ENCODE data around the gene SIT1. TPM values are rescaled to one million over a fixed set of nuclear protein-coding genes. Genes with fewer than 3 reads are reported as not detected.
"Not testable (repeated sequence)": the region's sequence is repeated elsewhere in the genome, so short reads cannot be mapped to it uniquely, and the experiment has no call there.

Gene SIT1
- total RNA-seq, 1 experiment from 2014 or later = not detected

DNA sequence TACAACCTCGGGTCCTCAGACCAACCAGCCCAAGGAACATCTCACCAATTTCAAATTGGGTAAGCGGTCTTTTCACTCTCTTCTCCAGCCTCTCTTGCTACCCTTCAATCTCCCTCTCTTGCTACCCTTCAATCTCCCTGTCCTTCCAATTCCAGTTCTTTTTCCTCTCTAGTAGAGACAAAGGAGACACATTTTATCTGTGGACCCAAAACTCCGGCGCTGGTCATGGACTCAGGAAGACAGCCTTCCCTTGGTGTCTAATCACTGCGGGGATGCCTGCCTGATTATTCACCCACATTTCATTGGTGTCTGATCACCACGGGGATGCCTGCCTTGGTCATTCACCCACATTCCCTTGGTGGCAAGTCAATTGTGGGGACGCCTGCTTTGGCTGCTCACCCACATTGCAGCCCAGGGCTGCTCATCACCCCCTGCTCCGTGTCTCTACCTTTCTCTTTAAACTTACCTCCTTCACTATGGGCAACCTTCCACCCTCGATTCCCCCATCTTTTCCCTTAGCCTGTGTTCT lies 13.2 kb downstream of the SIT1 start:
- DNase-seq (ENCODE audit: low spot score) = not testable (repeated sequence)

DNA sequence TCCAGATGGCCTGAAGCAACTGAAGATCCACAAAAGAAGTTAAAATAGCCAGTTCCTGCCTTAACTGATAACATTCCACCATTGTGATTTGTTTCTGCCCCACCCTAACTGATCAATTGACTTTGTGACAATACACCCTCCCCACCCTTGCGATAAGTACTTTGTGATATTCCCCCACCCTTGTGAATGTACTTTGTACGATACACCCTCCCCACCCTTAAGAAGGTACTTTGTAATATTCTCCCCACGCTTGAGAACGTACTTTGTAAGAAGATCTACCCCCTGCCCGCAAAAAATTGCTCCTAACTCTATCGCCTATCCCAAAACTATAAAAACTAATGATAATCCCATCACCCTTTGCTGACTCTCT lies 13.9 kb downstream of the SIT1 start:
- DNase-seq (ENCODE audit: low spot score) = not testable (repeated sequence)

DNA sequence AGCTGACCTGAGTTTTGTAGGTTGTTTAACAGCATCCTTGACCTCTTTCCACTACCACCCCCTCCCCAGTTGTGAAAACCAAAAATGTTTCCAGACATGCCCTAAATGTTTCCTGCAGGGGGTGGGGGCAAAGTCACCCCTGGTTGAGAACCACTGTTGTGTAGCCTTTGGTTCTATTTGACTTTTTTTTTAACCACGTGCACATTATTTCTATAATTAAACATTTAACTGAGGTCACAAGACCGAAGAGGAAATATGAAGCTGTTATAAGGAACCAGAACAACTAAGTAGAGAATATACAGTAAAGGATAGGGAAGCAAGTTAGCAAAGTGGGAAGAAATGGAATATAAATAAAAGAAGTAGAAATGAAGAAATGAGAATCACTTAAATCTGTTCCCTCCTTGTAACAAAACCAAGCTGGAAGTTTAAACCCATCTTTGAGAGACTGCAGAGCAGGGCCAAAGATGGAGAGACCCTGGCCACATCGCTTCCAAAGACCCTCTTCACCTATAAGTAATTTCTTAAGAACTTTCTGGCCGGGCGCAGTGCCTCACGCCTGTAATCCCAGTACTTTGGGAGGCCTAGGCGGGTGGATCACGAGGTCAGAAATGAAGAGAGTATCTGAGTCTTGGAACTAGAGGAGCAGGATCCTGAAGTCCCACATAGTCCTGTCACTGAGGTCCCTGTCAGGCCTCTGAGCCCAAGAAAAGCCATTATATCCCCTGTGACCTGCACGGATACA lies 14.4 kb downstream of the SIT1 start:
- DNase-seq (ENCODE audit: low spot score) = no peak

DNA sequence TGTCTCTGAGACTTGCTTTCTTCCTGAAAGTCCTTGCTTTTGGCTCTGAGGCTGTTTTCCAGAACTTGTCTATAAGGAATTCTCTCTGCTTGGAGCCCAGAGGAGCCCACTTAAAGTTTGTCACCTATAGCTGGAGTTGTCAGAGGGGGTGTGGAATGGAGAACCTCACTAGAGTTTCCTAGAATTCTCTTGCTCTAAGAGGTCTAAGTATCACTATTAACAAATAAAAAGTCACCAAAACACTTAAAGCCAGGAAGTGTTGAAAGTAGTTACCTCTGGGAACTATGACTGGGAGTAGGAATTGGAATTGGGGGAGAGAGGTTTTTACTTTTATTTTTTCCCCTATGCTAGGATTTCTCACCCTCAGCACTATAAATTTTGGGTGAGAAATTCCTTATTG lies 15.0 kb downstream of the SIT1 start:
- DNase-seq (ENCODE audit: low spot score) = no peak

DNA sequence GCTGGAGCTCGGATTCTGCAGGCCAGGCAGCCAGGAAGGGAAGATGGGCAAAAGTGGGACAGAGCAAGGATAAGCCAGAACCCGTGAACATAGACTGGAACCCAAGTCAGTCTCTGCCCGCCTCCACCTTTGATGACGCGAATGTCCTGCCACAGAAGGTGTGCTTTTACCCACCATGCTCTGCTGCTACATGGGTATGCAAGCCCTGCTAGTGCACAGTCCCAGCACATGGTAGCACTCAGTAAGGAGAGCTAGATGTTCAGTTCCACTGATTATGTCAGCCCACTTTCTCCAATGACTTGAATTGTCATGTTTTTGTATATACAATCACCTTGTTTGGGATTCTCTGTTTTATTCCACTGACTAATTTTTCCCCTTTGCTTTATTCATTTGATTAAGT lies 21.1 kb downstream of the SIT1 start:
- no peak for DNase-seq (ENCODE audit: low spot score)

DNA sequence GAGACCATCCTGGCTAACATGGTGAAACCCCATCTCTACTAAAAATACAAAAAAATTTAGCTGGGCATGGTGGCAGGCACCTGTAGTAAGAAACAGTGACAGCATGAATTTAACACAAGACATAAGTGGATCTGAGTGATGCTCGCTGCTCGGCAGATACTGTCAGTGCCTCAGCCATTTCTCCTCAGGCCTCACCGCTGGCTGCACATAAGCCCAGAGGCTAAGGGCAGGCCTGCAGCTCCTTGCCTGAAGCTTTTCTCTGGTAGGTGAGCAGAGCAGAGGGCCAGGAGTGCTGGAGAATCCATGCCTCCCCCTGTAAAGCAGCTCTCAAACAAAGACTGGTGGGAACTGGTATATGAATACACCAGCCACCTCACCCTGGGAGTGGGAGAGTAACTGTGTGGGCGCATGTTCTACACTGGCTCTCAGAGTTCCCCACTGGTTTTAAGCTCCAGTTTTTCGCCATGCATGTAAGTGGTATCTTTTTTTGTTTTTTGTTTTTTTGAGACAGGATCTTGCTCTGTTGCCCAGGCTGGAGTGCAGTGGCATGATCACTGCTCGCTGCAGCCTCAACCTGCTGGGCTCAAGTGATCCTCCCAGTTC lies 22.2 kb downstream of the SIT1 start:
- DNase-seq (ENCODE audit: low spot score) = no peak

DNA sequence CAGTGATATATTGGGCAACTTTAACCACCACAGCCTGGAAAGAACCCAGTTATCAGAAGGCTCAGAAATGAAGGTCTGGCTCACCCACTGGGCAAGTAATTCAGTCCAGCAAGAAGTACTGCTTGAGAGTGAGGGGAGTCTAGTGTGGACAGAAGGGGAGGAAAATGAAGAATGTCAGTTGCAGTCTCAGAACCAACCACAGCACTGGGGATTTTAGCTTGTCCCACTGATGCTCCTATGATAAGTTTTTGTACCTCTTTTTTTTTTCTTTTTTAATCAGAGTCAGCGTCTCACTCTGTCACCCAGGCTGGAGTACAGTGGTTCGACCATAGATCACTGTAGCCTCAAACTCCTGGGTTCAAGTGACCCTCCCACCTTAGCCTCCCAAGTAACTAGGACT lies 23.2 kb downstream of the SIT1 start:
- no peak for DNase-seq (ENCODE audit: low spot score)

DNA sequence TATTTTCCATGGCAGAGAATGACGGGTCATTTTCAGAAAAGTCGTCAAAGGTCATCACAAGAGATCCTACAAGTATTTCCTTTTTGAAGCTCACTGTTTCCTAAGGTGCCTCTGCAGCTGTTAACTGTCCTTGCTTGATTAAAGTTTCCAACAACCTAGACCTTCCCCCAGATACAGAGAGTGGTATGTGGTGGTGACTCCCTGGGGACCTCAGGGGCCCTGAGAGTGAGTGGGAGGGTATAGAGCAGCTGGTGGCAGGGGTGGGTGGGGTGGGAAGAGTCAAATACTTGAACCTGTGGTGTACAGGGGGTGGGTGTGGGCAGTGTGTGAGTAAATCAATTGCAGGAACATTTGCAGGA lies 31.0 kb downstream of the SIT1 start:
- DNase-seq (ENCODE audit: low spot score) = no peak

DNA sequence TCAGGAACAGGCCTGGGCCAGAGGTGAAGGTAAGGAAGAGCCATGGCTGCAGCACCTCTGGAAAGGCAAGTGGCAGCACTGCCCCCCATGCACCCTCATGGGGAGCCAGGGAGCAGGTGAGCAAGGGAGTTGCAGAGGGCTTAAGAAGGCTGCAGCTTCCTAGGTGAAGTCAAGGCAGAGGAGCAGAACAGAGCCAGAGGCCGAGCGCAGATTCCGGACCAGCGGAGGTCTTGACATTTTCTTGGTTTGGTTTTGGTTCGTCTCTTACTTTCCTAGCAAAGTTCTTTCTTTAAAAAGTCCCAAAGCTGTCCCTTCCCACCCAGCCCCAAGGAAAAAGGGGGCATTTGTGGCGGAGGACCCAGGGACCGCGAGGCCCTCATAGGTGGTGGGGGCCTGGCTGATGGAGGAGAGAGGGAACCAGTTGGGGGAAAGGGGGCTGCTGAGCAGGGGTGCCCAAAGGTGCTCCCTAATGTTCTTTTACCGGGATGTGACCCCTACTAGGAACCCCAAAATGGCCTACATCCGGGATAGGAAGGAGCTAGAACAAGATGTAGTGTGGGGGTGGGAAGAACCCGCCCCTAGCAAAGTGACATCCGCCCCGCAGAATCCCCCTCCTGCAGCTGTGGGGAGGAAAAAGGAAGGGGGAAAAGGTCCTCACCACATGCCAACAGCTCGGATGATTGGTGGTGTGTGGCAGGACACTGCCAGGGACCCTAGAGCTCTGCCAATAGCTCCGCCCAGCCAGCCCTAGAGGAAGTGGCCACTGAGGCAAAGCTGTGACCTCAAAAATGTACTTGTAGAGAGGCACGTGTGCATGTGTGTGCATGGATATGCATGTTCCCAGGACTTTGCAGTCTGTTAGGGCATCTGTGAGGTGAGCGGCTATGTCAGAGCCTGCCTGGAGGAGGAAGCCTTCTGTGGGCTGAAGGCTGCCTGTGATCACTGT lies 31.6 kb downstream of the SIT1 start:
- DNase-seq (ENCODE audit: low spot score) = no peak

DNA sequence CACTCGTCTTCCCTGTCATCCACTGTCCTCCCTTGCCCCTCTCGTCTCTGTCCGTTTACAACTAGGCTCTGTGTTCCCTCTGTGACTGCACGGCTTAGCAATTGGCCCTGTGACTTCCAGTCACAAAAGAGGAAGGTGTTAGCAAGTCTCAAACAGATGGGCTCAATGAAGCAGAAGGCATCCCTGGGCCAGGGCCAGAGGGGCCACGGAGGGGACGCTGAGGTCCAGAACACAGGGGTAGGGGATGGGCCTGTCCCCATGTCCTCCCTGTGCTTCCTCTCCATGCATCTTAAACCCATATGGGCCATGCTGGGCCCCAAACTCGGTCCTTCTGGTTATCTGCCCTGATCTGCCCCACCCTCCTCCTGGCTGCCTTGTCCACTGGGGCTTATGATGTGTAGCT lies 32.4 kb downstream of the SIT1 start, which contains the start of gene CD72:
TSS of gene CD72 (minus strand) at position 89 of the 403 bp plus-strand sequence. CDS start 110 bp downstream, outside the sequence.
- no peak for DNase-seq (ENCODE audit: low spot score)

DNA sequence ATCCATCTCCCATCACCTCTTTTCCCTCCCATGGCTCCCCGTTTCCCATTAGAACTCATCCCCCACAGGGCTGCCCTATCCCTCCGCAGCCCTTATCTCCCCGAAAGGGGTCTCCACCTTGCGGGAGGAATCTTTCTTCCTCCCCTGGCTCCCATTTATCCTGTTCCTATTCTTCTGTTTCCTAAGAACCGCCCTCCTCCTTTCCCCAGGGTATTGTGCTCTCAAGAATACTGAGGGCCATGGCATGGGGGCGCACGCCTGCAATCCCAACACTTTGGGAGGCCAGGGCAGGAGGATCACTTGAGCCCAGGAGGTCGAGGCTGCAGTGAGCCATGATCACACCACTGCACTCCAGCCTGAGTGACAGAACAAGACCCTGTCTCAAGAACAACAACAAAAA lies 33.2 kb downstream of the SIT1 start:
- no peak for DNase-seq (ENCODE audit: low spot score)

DNA sequence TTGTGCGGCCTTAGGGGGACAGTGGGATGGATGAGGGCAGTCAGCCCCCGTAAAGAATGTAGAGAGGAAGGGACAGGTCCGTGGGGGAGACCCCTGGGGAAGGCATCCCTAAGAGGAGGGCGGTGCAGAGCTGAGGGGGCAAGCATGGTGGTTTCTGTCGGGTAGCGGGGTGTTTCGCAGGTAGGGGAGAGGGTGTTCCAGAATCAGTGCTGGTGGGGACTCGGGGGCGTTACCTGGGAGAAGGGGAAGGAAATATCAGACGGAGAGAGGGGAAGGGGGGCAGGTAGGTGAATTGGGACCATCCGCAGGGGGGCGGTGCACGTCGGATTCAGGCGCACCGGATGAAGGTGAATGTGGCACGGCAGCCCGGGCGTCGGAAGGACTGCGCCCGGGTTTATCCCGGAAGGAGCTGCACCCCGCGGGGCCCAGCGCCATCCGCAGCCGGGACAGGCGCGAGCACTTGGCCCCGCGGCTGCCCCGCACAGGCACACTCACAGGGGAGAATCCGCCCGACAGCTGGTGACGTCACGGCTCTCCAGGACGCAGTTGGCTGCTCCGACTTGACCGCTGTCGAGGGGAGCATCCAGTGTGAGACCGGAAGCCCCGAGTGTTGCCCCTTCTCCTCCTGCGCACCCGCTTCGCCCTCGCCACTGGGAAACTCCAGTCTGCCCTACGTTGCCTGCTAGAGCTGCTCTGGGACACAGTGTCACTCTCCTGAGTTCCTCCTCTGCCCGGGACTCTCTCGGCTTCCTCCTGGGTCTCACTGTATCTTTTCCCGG lies 33.9 kb downstream of the SIT1 start:
- DNase-seq (ENCODE audit: low spot score) = no peak

DNA sequence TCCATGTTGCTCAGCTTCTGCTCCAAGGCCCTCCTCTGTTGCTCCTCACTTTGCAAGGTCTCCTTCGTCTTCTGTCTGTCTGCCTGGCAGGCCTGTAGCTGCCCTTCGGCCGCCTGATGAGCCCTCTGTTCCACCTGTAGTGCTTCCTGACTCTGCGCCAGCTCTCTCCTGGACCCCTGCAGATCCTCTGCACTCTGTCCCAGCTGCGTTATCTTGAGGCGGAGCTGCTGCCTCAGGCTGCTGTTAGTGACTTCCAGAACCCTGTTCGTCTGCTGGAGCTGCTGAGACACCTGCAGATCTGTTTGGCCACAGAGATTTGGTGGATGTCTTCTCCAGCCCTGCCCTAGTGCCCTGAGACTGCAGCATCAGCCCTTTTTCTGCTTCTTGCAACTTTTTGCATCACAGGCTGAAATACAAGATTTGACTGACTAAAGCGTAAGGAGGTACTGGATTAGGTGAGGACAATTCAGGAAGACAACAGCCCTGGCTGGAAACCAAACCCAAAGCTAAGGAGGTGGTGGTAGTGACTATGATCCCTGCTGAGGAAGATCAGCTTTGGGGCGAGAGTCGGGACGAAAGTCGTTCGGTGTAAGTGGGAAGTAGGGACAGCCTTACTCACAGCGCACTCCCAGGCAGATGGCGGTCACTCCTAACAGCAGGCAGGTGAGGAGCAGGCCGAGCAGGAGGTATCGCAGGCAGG lies 34.6 kb downstream of the SIT1 start:
- no peak for DNase-seq (ENCODE audit: low spot score)

DNA sequence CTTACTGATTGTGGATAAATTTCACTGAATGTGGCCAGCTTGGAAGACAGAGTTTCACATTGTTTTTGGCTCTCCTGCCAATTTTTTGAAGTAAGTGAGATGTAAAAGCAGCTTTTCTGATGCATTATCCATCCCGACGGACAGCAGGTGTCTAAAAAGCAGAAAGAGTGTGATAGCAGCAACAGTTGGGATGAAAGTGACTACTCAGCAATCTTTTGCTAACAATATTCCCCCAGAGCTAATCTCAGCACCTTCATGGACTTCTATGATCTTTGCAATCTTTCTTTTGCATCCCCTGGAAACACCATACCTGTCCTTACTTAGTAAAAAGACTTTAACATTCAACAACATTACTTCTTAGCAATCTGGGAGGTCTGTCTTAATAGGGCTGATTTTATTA lies 37.9 kb downstream of the SIT1 start:
- DNase-seq (ENCODE audit: low spot score) = no peak

DNA sequence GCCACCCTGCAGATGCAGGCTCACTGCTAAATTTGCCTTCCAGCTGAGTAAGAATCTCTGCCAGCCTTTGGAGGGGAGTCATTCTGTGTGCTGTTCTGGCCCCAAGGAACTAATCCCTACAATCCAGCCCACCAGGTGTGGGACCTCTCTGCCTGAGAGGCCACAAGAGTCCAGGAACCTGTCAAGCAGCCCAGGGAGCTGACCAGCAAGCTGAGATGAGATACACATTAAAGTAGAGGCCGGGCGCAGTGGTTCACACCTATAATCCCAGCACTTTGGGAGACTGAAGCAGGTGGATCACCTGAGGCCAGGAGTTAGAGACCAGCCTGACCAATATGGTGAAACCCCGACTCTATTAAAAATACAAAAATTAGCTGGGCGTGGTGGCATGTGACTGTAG lies 38.7 kb downstream of the SIT1 start:
- not testable (repeated sequence) for DNase-seq (ENCODE audit: low spot score)

DNA sequence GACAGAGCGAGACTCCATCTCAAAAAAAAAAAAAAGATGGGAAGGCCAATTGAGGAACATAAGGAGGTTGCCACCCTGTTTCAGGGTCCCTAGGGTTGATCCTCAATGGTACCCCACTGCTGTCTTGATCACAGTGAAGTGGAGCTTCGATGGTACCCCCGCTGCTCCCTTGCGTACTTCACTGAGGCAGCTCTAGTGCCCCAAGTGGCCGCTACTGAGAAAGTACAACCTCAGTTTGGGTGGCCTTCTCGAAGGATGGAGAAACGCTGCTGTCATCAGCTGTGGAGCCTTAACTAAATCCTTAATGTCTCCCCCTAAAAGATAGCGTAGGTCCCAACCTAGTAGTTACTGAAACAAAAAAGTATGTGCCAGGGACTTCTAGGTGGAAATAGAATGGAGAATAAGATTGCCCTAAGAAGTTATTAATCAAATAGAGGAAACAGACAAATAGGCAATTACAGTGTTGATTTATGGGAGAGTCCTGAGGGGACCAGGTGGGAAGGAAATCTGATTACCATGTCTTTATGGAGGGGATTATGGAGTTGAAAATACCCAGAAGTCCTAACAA lies 39.4 kb downstream of the SIT1 start:
- peak; percentile 24 for DNase-seq (ENCODE audit: low spot score)

DNA sequence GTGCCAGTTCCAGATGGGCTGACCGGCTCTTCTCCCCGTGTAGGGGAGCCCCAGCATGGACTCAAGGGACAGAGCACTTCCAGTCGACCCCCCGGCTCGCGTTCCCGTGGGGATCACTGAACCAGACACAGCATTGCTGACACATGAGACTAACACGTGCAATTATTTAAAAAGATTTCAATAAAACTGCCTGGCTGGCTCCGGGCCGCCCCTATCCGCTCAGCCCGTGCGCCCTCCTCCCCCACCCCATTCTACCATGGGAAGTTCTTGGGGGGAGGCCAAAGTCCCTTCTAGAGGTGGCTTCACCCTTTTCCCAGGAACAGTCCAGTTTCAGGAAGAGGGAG lies 40.9 kb downstream of the SIT1 start:
- DNase-seq (ENCODE audit: low spot score) = no peak

DNA sequence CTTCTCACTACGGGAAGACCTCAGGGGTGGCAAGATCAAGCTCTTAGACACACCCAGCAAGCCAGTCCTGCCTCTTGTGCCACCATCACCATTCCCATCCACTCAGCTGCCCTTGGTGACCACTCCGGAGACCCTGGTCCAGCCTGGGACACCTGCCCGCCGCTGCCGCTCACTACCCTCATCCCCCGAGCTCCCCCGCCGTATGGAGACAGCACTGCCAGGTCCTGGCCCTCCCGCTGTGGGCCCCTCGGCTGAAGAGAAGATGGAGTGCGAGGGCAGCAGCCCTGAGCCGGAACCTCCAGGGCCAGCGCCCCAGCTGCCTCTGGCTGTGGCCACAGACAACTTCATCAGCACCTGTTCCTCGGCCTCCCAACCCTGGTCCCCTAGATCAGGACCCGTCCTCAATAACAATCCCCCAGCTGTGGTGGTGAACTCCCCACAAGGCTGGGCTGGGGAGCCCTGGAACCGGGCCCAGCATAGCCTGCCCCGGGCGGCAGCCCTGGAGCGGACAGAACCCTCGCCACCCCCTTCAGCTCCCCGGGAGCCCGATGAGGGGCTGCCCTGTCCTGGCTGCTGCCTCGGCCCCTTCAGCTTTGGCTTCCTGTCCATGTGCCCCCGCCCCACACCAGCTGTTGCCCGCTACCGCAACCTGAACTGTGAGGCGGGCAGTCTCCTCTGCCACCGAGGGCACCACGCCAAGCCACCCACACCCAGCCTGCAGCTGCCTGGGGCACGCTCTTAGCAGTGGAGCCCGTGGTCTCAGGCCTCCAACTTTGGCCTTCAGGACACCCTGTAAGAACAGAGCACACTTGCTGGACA lies 41.5 kb downstream of the SIT1 start:
- no peak for DNase-seq (ENCODE audit: low spot score)

DNA sequence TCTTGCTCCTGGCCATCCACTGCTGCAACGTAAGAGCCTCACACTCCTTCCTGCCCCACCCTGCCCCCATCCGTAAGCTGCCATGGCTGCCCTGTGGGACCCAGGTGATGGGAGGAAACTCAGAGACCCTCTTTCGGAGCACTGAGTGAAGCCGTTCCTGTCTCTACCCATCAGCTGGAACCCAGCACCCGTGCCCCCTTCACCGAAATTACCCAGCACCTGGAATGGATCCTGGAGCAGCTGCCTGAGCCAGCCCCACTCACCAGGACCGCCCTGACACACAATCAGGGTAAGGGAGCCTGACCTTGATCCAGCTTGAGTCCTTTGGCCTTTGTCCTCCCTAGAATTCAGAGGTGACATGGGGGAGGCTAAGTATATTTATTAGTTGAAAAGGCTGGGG lies 42.5 kb downstream of the SIT1 start:
- no peak for DNase-seq (ENCODE audit: low spot score)

DNA sequence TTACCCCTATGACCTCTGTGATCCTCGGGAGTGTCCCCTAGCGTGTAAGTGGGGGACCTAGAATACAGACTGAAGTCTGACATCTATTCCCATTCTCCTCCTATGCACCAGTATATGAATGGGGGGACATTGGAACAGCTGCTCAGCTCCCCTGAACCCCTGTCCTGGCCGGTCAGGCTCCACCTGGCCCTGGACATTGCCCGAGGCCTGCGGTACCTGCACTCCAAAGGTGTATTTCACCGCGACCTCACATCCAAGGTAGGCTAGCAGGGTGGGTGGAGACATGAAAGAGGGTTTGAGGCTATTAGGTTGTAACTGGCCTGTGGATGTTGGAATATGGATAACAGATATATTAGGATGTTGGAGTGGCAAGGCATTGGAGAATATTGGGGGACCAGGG lies 44.0 kb downstream of the SIT1 start:
- DNase-seq (ENCODE audit: low spot score) = no peak

All from HT-29 (cell line).